Caco-2 (cell line): ENCODE data around the gene STAT3. TPM values are rescaled to one million over a fixed set of nuclear protein-coding genes. Genes with fewer than 3 reads are reported as not detected.
"Not testable (repeated sequence)": the region's sequence is repeated elsewhere in the genome, so short reads cannot be mapped to it uniquely, and the experiment has no call there.

Source experiments
- BruUV-seq: library from RNA; stranded (reverse); fragments of 400-500 nt; replicated peaks from 2 replicates; lab custom pipeline; 2021; lab: Mats Ljungman, UMichigan
- CTCF ChIA-PET: fragments of 300-600 bp; sonication (Branson Sonifier 250); formaldehyde crosslinking; loops from one replicate; lab custom pipeline; 2022; ENCODE audit warnings: antibody characterized with exemption; lab: Charles Lee
- POLR2A ChIA-PET: fragments of 300-600 bp; sonication (Branson Sonifier 250); formaldehyde crosslinking; loops from one replicate; lab custom pipeline; 2022; ENCODE audit warnings: antibody characterized with exemption; lab: Charles Lee
- DNase-seq, 2 experiments: peaks; one replicate each; pipeline versions ENCODE4 v3.0.0 to v3.0.0-alpha.2; 2020 to 2022
- H3K27me3 ChIP-seq: replicated peaks from 2 replicates; pipeline ENCODE4 v1.6.0; 2011; ENCODE audit warnings: low read length; ENCODE audit not compliant: control insufficient read depth, insufficient read depth
- H3K36me3 ChIP-seq: 2 replicates; pipeline ENCODE4 v1.5.1; 2011; ENCODE audit warnings: low read length; ENCODE audit not compliant: control insufficient read depth, insufficient read depth
- H3K4me1 ChIP-seq: fragments of 250-450 bp; sonication (Bioruptor Pico); 2 replicates; pipeline ENCODE4 v1.5.1; 2020; ENCODE audit warnings: mild to moderate bottlenecking
- H3K4me3 ChIP-seq: 2 replicates; pipeline ENCODE4 v1.5.1; 2011; ENCODE audit warnings: low read depth, mild to moderate bottlenecking, control low read depth, low read length
- H3K9me3 ChIP-seq: fragments of 250-450 bp; sonication (Bioruptor Pico); 2 replicates; pipeline ENCODE4 v1.5.1; 2020; ENCODE audit warnings: mild to moderate bottlenecking, moderate library complexity
- H3K27ac Mint-ChIP-seq: one replicate; pipeline ENCODE4 v1.8.0; 2022; ENCODE audit warnings: mixed read lengths; ENCODE audit not compliant: unreplicated experiment
- H3K27me3 Mint-ChIP-seq: one replicate; pipeline ENCODE4 v1.8.0; 2022; ENCODE audit warnings: mixed read lengths; ENCODE audit not compliant: insufficient read depth, unreplicated experiment
- H3K36me3 Mint-ChIP-seq: one replicate; pipeline ENCODE4 v1.8.0; 2022; ENCODE audit warnings: mild to moderate bottlenecking, mixed read lengths; ENCODE audit not compliant: insufficient read depth, unreplicated experiment
- H3K4me1 Mint-ChIP-seq: one replicate; pipeline ENCODE4 v1.8.0; 2022; ENCODE audit warnings: low read depth, mixed read lengths; ENCODE audit not compliant: unreplicated experiment
- H3K4me3 Mint-ChIP-seq: one replicate; pipeline ENCODE4 v1.8.0; 2022; ENCODE audit warnings: mild to moderate bottlenecking, moderate library complexity, mixed read lengths; ENCODE audit not compliant: unreplicated experiment
- H3K9me3 Mint-ChIP-seq: one replicate; pipeline ENCODE4 v1.8.0; 2022; ENCODE audit warnings: mixed read lengths; ENCODE audit not compliant: unreplicated experiment
- CTCF ChIP-seq, 2 experiments: fragments of 200-600 bp in 1 of 2; IDR thresholded peaks; 1 replicate in 1 of 2; 2 replicates in 1 of 2; pipeline versions ENCODE4 v1.5.1 to v1.8.0; 2011 to 2022; ENCODE audit warnings: antibody characterized with exemption in 1 of 2, control low read depth in 1 of 2, inconsistent platforms in 1 of 2, low read depth in 1 of 2, low read length in 1 of 2, mild to moderate bottlenecking in 1 of 2, moderate library complexity in 1 of 2; ENCODE audit not compliant: insufficient read depth in 1 of 2, severe bottlenecking in 1 of 2, unreplicated experiment in 1 of 2
- intact Hi-C: fragments of 100-400 bp; cut with micrococcal nuclease; formaldehyde crosslinking; loops from one replicate; pipeline ENCODE4 v1.10.0; 2022; ENCODE audit not compliant: unreplicated experiment
- total RNA-seq: library from RNA; stranded (reverse); gene quantifications from 2 replicates; pipeline ENCODE4 v1.2.3, GENCODE V29; 2022

The STAT3 gene
- total RNA-seq, 1 experiment from 2014 or later: 73.7 TPM

- H3K36me3 ChIP-seq: no peaks in the 10 kb centered on the region
- no peaks in the 10 kb centered on the region for H3K9me3 ChIP-seq
- Mint-ChIP-seq H3K27ac (no peak overlapping the region), H3K9me3 (no peaks in the 10 kb centered on the region), H3K4me3 (no peak overlapping the region), H3K4me1 (peaks cover 12% of the 10 kb centered on the region), H3K27me3 (no peaks in the 10 kb centered on the region), H3K36me3 (no peaks in the 10 kb centered on the region)
- POLR2A ChIA-PET: interaction anchor here (0.6 kb wide), 1 partner anchor 19 kb away, joined by 8 read pairs; no protein-coding TSS in a partner anchor
- no peaks in the 10 kb centered on the region for H3K27me3 ChIP-seq
- no peak for DNase-seq
- H3K4me3 ChIP-seq: no peak overlapping the region
- TF ChIP-seq CTCF (IDR thresholded peaks at IDR 0.05; ENCODE audit: insufficient read depth in 1 of 2, low read depth in 1 of 2, low read length in 1 of 2, severe bottlenecking in 1 of 2, unreplicated experiment in 1 of 2): no peak
- CTCF ChIA-PET: no interaction called here
- H3K4me1 ChIP-seq: peaks cover 9% of the 10 kb centered on the region; the same call in 1 of the 2 replicates
- intact Hi-C loops: no loop called here
- BruUV-seq: no TSS peak
Measured at GRCh38 chr17:42361781-42362186, 26.5 kb downstream of the STAT3 start.

- H3K4me3 Mint-ChIP-seq, H3K4me1 ChIP-seq, BruUV-seq, H3K27ac Mint-ChIP-seq, DNase-seq, H3K27me3 ChIP-seq, H3K27me3 Mint-ChIP-seq, H3K36me3 ChIP-seq, H3K36me3 Mint-ChIP-seq, CTCF ChIA-PET, H3K4me3 ChIP-seq, H3K9me3 ChIP-seq, intact Hi-C loops, H3K9me3 Mint-ChIP-seq: not testable (repeated sequence)
- POLR2A ChIA-PET: interaction anchor here (0.6 kb wide), 1 partner anchor 28 kb away, joined by 9 read pairs; the partner anchor contains the start of gene STAT3
- H3K4me1 Mint-ChIP-seq: peaks cover 12% of the 10 kb centered on the region
Measured at GRCh38 chr17:42360388-42360787, 27.9 kb downstream of the STAT3 start.

GRCh38 chr17:42359133-42359532 is 29.1 kb downstream of the STAT3 start:
- no peaks in the 10 kb centered on the region for H3K9me3 ChIP-seq
- no peak overlapping the region for H3K4me3 ChIP-seq
- no peak overlapping the region for H3K27ac Mint-ChIP-seq
- POLR2A ChIA-PET: no interaction called here
- H3K36me3 Mint-ChIP-seq: no peaks in the 10 kb centered on the region
- no peaks in the 10 kb centered on the region for H3K36me3 ChIP-seq
- CTCF ChIA-PET: interaction anchor here (0.6 kb wide), 3 partner anchors 14 to 175 kb away, joined by 3 to 5 read pairs (median 4); no protein-coding TSS in a partner anchor
- H3K27me3 ChIP-seq: no peaks in the 10 kb centered on the region
- peaks cover 12% of the 10 kb centered on the region for H3K4me1 Mint-ChIP-seq
- no TSS peak for BruUV-seq
- no peaks in the 10 kb centered on the region for H3K27me3 Mint-ChIP-seq
- intact Hi-C loops: no loop called here
- DNase-seq: no peak
- TF ChIP-seq CTCF (IDR thresholded peaks at IDR 0.05; ENCODE audit: insufficient read depth in 1 of 2, low read depth in 1 of 2, low read length in 1 of 2, severe bottlenecking in 1 of 2, unreplicated experiment in 1 of 2): no peak
- H3K9me3 Mint-ChIP-seq: no peaks in the 10 kb centered on the region
- no peak overlapping the region for H3K4me3 Mint-ChIP-seq
- peaks cover 9% of the 10 kb centered on the region; the same call in 1 of the 2 replicates for H3K4me1 ChIP-seq
